Skeletal muscle cell (primary cell): ENCODE measurements around the gene RTN4RL1.

Experiments
- DNase-seq: peaks from one replicate; pipeline ENCODE4 v3.0.0-alpha.2; 2010; ENCODE audit warnings: low read depth
- H3K4me3 ChIP-seq: 2 replicates; pipeline ENCODE4 v1.5.1; 2011; ENCODE audit warnings: low read depth, mild to moderate bottlenecking, control low read depth, low read length, moderate library complexity

RTN4RL1 gene

DNA sequence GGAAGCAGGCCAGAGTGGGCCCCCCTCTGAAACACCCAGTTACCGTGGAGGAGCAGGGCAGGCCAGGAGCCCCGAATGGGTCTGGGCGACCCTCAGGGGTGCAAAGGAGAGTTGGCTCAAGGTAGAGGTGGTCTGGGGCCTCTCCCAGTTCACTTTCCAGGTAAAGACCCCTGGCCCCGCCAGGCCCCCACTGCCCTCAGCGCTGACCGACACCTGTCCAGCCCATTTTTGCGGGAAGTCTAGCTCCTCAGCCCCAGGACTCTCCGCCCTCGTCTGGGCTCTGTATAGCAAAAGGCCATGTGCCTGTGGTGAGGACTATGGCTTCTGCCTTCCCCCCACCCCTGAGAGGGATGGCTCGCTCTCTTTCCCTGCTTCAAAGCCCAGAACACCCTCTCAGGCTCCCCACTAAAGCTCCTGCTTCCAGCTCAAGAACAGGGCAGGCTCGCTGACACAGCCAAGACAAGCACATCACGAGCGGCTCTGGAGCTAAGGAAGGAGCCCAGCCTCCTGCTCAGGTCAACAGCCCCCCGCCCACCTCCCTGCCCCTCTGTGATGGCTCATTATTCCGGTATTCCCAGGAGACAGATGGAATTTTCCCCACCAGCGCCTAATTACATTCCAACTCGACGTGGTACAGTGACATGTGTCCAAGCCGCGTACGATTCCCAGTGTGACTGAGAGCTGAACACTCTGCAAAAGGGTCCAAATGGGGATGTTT lies 59.4 kb downstream of the RTN4RL1 start:
- no peak for DNase-seq
- no peak overlapping the region for H3K4me3 ChIP-seq

DNA sequence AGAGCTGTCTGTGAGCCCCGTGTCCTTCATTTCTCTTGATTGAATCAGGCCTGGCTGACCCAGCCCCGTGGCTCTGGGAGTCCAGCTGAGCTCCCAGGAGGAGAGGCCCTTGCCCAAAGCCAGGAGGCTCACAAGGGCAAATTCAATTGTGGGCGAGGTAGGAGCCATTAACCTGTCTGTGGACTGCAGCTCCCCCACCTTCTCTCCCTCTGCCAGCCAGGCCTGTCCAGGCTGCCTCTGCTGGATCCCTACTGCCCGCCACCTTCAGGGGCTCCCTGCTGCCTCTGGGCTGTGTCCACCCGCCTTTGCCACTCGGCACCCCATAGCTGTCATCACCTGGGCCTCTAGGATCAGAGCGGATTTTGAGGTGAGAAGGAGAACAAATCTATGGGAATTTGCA lies 61.9 kb downstream of the RTN4RL1 start:
- no peak for DNase-seq
- no peak overlapping the region for H3K4me3 ChIP-seq

DNA sequence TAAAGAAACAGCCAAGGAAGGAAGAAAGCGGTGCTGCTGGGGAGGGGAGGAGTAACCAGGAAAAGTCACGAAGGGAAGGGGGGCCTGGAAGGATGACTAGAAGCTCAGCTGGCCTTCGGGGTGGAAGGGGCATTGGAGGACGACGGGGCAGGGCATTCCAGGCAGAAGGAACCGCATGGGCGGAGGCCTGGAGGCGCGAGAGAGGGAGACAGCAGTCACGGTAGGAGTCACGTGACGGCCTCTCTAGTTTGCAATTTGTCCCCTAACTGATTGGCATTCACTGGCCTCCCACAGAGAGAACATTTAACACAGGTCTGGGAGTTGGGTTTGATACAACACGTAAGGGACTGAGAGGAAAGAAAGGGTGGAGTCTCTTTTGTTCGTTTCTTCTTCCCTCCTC lies 63.9 kb downstream of the RTN4RL1 start:
- DNase-seq: no peak
- H3K4me3 ChIP-seq: no peak overlapping the region

DNA sequence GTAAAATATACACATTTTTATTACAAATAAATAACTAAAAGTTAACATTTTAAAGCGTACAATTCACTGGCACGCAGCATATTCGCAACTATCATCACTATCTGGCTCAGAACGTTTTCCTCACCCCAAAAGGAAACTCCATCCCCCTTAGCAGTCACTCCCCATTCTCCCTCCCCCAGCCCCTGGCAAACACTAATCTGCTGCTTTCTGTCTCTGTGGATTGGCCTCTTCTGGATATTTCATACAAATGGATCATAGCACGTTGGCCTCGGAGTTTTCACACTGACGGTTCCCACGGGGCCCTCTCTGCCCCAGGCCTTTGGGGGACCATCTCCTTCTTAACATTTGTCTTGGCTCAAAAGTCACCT lies 64.6 kb downstream of the RTN4RL1 start:
- DNase-seq: no peak
- no peak overlapping the region for H3K4me3 ChIP-seq

DNA sequence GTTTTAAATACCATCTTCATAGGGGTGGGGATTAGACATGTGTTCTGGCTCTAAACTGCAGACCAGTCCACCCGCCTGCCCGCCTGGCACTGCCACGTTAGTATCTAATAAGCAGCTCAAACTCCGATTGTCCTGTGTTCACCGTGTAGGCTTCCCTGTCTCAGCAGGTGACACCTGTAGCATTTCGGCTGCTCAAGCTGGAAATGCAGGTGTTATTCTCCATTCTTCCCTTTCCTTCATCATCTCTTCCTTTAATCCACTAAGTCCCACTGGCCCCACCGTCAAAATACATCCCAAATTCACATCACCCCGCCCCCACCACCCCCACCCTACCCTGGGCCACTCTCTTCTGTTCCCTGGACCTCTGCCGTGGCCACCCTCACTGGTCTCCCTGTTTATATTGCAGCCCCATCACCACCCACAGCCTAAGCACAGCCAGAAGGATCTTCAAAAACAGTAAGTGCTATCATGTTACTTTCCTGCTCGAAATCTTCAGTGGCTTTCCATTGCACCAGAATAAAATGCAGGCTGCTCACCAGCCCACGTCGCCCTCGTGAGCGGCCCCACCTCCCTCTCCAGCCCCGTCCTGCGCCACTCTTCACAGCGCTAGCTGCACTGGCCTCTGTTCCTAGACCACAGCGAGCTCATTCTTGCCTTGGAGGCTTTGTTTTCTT lies 65.1 kb downstream of the RTN4RL1 start:
- H3K4me3 ChIP-seq: no peak overlapping the region
- no peak for DNase-seq

DNA sequence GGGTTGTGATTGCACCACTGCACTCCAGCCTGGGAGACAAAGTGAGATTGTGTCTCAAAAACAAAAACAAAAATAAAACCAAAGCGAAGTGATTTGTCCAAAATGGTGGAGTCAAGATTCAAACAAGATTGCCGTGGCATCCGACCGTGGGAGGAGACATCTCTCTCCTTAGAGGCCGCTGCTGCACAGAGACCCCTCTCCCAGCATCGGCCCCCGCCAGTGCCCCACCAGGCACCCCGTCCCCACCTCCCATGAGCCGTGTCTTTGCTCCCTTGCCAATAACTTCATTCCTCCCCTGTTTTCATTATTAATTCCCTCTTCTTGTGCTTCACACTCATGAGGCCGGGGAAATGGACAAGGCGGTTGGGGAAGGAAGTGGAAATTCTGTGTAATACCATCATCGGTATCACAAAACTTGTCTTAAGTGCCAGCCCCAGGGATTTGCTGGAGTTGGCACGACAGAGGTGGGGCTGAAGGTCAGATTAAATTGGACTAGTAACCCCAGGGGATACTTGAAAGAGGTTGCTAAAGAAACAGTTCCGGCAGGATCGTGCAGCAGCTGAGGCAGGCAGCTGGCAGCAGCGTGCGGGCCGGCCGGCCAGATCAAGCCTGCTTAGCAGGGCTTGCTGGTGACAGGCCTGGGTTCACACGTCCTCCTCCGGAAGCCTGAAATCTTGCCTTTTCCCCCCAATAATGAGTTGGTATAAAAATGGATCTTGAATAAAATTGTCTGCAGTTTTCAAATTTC lies 66.8 kb downstream of the RTN4RL1 start:
- DNase-seq: peak; percentile 11
- H3K4me3 ChIP-seq: no peak overlapping the region

DNA sequence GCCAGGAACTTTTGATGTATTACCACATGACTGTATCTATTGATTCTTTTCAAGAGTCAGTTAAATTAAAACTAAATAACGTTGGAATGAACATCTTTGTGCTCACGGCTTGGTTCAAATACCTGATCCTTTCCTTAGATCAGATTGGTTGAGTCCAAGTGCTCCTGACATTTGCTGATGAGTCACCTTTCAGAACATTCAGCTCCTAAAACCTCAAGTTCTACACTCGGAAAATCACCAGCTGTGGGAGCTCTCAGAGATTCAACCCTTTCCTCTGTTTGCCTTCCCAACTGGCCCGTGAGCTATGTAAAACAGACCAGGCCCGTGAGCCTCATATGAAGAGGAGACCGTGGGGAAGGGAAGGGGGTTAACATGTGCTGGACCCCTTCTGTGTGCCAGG lies 68.1 kb downstream of the RTN4RL1 start:
- H3K4me3 ChIP-seq: no peak overlapping the region
- DNase-seq: no peak

DNA sequence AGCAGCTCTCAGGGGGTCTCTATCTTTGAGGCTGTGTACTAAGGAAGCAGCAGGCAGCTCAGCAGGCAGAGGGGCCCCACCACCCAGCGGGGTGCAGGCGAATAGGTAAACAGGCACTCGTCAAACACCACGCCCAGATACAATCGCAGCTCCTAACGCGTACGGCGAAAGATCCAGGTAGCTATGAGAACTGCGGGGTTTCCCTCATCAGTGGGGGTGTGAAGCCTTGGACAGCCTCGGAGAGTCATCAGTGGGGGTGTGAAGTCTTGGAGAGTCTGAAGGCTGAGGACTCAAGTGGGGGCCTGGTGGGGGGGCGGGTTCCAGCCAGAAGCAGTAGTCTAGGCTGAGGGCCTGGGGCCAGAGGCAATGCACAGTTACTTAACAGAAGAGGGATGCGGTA lies 69.0 kb downstream of the RTN4RL1 start:
- no peak overlapping the region for H3K4me3 ChIP-seq
- DNase-seq: no peak

DNA sequence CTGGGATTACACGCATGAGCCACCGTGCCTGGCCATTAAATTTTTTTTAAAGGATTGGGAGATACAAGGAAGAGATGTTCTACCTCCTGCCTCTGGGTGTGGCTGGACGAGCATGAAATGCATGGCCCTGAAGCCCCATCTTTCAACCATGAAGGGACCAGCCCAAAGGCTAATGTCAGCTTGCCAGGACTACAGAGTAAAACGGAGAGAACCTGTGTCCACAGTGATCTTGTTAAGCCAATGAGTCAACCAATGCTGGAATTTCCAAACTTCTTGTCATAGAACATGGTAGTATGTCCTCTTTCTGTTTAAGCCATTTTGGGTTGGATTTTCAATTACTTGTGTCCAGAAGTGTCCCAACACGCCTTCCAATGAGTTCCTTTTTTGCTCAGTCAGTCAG lies 71.3 kb downstream of the RTN4RL1 start:
- H3K4me3 ChIP-seq: no peak overlapping the region
- no peak for DNase-seq

DNA sequence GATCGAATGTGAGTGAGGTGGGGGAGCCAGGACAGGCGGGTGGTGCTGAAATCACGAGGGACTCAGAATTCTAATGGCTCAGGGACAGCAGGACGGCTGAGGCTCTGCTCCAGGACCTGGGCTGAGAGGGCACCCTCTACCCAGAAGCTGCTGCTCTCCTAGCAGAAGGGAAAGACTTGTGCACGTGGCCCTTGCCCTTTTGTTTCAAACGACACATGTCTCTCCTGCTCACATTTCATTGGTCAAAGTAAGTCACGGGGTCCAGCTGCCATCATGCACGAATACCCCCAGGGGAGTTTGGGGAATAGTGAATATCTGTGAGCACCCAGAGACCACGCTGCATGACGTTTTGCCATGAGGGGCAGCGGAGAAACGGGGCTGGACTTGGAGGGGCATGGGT lies 73.2 kb downstream of the RTN4RL1 start:
- H3K4me3 ChIP-seq: no peak overlapping the region
- no peak for DNase-seq

DNA sequence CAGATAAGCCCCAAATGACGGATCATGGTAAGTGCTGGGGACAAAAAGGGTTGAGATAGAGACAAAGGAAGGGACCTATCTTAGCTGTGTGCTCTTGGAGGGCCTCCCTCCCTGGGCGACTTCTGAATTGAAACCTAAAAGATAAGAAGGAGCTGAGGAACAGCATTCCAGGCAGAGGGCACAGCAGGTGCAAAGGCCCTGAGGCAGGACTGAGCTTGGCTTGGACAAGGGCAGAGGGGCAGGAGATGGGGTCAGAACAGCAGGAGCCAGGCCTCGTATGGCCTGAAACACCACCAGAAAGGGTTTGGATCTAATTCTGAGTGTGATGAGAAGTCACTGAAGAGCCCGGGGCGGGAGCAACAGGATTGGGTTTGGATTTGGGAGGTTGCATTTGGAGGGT lies 75.4 kb downstream of the RTN4RL1 start:
- no peak overlapping the region for H3K4me3 ChIP-seq
- DNase-seq: no peak

DNA sequence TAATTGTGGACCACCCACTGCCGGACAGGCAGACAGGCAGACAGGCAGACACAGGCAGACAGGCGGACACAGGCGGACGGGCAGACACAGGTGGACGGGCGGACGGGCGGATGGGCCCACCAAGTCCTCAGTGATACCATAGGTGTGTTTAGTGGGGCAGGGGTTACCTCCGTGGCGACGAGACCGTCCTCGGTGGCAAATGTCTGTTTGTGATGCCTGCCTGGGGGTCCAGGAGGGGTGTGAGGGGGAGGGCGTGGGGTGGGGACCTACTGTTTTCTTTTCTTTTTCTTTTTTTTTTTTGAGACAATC lies 76.7 kb downstream of the RTN4RL1 start:
- H3K4me3 ChIP-seq: no peak overlapping the region

DNA sequence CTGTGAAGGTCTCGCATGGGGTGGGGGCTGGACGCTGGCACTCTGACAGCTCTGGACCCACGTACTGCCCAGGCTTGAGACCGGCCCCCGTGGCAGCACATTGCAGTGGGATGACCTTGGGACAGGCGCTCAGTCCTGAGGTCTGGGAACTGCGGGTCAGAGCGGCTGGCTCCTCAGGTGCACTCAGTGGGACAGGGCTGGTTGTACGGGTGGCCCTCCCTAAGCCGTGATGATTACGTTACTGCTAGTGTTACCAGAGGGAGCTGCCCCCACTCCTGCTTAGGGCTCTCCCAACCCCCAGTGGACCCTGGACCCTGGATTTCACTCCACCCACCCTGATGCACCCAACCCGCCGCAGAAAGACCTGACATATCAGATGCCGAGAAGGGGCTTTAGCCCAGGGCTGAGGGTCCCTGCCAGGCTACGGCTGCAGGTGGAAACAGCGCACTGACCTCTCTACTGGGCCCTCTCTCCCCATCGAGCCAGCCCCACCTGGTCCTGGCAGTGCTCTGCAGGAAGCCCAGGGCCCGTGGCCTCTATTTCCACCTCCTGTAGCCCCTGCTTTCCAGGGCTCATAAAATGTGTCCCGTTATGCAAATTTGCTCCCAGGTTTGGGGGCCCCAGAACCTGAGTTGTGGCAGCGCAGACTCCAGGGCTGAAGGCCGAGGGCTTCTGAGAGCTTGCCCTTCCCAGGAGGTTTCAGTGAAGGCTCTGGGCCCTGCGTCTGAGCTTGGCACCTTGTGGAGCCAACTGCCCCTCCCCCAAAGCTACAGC lies 77.2 kb downstream of the RTN4RL1 start:
- no peak for DNase-seq
- no peak overlapping the region for H3K4me3 ChIP-seq

More for the DNA sequence above, 76.7 kb downstream of the RTN4RL1 start:
- DNase-seq: no peak

DNA sequence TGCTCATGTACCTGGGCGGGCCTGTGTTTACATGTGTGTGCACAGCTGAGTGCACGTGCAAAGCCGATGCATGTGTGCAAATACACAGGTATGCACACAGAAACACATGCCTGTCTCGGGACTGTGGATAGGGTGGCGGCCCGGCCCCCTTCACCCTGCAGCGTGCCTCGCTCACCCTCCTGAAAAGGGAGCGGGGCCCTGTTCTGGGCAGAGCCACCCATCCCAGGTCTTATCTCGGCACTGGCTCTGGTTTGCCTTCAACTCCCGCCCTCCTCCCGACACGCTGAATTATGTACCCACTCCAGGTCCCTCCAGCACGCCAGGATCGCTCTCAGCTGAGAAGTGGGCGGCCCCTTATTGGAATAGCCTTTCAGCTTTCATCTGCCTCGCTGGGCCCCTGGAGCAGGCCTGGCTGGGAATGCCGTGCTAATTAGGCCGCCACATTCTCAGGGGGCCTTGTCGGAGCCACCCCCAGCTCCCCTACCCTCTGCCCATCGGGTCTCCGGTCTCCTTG lies 77.8 kb downstream of the RTN4RL1 start:
- H3K4me3 ChIP-seq: no peak overlapping the region
- DNase-seq: no peak

DNA sequence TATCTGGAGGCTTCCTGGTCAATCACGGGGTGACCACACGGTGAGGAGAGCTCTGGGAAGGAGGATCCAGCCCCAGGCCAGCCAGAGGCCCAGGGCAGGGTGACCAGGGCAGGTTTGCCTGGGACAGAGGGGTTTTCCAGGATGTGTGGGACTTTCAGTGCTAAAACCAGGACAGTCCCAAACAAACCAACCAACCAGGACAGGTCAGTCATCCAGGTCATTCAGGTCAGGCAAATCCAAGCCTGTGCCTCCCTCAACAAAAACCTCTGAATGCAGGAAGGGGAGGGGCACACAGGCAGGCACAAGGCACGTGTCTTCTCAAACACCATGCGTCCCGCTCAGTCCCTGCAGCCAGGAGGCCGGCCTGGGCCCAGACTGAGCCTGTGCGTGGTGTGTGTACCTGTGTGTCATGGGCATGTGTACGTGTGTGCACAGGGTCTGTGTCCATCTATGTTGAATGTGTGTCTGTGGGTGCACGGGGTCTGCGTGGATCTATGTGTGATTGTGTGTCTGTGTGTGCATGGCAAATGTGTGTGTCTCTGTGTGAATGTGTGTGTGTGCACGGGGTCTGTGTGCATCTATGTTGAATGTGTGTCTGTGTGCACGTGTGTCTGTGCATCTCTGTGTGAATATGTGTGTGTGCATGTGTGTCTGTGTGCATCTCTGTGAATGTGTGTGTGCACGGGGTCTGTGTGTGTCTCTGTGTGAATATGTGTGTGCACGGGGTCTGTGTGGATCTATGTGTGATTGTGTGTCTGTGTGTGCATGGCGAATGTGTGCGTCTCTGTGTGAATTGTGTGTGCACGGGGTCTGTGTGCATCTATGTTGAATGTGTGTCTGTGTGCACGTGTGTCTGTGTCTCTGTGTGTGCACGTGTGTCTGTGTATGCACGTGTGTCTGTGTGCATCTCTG lies 78.9 kb downstream of the RTN4RL1 start:
- DNase-seq: no peak
- no peak overlapping the region for H3K4me3 ChIP-seq

DNA sequence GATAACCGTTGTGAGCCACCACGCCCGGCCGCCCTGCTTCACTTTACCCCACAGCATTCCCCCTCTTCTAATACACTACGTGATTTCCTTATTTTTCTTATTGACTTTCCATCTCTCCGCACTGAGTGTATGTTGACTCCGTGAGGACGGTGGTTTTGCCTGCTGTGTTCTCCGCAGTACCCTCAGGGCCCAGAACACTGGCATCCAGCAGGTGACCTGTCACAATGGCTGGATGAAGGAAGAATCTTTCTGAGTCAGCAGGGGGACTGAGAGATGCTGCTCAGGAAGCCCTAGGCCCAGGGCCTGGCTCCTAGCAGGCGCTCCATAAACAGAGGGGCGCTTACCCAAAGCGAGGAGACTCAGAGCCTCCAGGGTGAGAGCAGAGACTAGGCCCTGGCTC lies 79.5 kb downstream of the RTN4RL1 start:
- no peak overlapping the region for H3K4me3 ChIP-seq
- no peak for DNase-seq

DNA sequence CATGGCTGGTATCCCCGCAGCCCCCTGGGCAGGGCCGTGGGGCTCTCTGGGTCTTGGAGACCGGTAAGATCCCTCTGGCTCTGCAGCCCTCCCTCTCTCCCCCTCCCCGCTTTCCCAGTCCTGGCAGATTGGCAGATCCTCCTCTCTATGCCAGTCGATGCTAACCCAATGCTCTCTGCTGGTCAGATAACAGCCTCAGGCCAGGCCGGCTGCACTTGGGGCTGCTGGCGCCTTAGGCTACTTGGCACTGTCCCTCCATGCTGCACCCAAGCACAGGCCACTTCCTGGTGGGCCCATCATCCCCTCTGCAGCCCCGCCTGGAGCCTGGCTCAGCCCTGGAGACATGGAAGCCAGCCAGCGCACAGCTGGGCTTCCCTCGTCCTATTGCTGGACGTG lies 81.7 kb downstream of the RTN4RL1 start:
- DNase-seq: no peak
- H3K4me3 ChIP-seq: no peak overlapping the region

DNA sequence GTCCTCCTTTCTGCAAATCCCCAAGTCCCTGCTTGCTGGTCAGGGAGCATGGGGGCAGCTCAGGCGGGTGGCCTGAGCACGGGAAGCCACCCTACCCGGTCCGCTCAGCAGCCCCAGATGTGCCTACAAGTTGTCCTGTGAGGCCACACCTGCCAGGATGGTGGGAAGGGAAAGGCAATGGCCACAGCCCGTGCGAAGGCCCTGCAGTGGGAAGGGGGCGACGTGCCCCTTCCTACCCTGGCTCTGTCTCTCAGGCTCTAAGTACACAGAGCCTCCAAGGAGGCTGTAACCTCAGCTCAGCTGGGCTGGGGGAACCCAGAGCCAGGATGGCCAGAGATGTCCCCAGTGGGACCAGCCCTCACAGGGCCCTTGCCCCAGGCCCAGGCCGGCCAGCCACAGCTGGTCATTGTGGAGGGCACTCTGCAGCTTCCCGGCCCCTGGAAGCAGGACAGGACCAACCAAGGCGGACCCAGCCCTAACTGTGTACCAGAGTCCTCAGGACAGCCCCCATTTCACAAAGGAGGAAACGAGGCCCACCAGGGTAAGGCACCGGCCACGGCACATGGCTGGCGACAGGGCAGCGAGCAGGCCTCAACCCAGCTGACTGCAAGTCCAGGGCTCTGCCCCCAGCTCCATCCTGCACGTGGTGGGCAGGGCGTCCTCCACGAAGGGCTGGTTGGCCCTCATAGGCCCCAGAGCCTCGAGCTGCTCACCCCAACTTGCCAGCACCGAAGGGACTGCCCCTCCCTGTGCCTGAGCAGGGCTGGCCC lies 82.3 kb downstream of the RTN4RL1 start:
- no peak for DNase-seq
- no peak overlapping the region for H3K4me3 ChIP-seq

DNA sequence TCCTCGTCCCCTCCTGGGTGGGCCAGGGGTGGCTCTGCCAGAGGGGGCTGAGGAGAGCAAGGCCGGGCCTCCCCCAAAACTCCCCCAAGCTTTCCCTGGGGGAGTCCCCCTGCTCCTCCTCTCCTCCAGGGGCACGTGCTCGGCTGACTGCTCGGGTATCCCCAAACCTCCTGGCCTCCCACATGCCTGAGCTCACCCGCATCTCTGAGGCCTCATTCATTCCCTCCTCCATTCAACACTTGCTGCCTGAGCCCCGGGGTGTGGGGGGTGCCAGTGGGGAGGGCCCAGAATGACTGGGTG lies 83.1 kb downstream of the RTN4RL1 start:
- H3K4me3 ChIP-seq: no peak overlapping the region
- DNase-seq: no peak
